Vagina (tissue), 2 donors: ENCODE results near the gene IFNAR2. TPM values are rescaled to one million over a fixed set of nuclear protein-coding genes. Genes with fewer than 3 reads are reported as not detected.

Experiments
- DNase-seq, 2 donors: peaks; one replicate each; pipeline ENCODE4 v3.0.0-alpha.2; 2017; ENCODE audit errors: extremely low spot score in 2 of 2
- H3K27ac ChIP-seq: fragments of 200-600 bp; sonication (generic); one replicate; pipeline ENCODE4 v1.5.1; 2019
- H3K27me3 ChIP-seq: fragments of 200-600 bp; sonication (generic); one replicate; pipeline ENCODE4 v1.5.1; 2019
- H3K36me3 ChIP-seq, 2 donors: fragments of 200-600 bp; sonication (generic); one replicate each; pipeline ENCODE4 v1.5.1; 2017 to 2019
- H3K4me1 ChIP-seq: fragments of 200-600 bp; sonication (generic); one replicate; pipeline ENCODE4 v1.5.1; 2019
- H3K4me3 ChIP-seq, 2 donors: fragments of 200-600 bp; sonication (generic); 1 replicate in 1 of 2; 2 replicates in 1 of 2; pipeline ENCODE4 v1.5.1; 2016 to 2019
- H3K9me3 ChIP-seq: fragments of 200-600 bp; sonication (generic); one replicate; pipeline ENCODE4 v1.5.1; 2019
- CTCF ChIP-seq, 3 experiments: fragments of 450-650 bp in 2 of 3; fragments of 200-600 bp in 1 of 3; sonication (generic) in 1 of 3; IDR thresholded peaks; one replicate each; pipeline ENCODE4 v1.5.1; 2017 to 2019; ENCODE audit warnings: antibody characterized with exemption in 3 of 3, mild to moderate bottlenecking in 2 of 3, moderate library complexity in 2 of 3
- POLR2A ChIP-seq, 2 donors: fragments of 450-650 bp; IDR thresholded peaks; one replicate each; pipeline ENCODE4 v1.6.1; 2017; ENCODE audit warnings: antibody characterized with exemption in 2 of 2, mild to moderate bottlenecking in 2 of 2, moderate library complexity in 2 of 2
- POLR2AphosphoS5 ChIP-seq, 2 donors: sonication (generic); formaldehyde crosslinking; IDR thresholded peaks; one replicate each; pipeline ENCODE4 v1.9.0; 2017; ENCODE audit warnings: antibody characterized with exemption in 2 of 2, mild to moderate bottlenecking in 2 of 2, low read depth in 1 of 2; ENCODE audit not compliant: insufficient read depth in 1 of 2
- intact Hi-C: fragments of 100-400 bp; cut with DNase I; formaldehyde crosslinking; loops from one replicate; pipeline ENCODE4 v1.15.1; 2023
- total RNA-seq: library from RNA; depleted of rRNA; stranded (reverse); fragments of >200 nt; gene quantifications from one replicate; pipeline ENCODE4 v1.2.3, GENCODE V29; 2016

IFNAR2 gene
- total RNA-seq, 1 donor from 2014 or later = 9.3 TPM

- peaks cover 7% of the 10 kb centered on the region for H3K4me1 ChIP-seq
- no peak overlapping the region for H3K4me3 ChIP-seq
- no peak overlapping the region for H3K27ac ChIP-seq
- no peaks in the 10 kb centered on the region for H3K27me3 ChIP-seq
- TF ChIP-seq POLR2A (IDR thresholded peaks at IDR 0.05) (no peak), CTCF (IDR thresholded peaks at IDR 0.05) (no peak), POLR2AphosphoS5 (IDR thresholded peaks at IDR 0.05; ENCODE audit: insufficient read depth in 1 of 2, low read depth in 1 of 2) (no peak)
- H3K9me3 ChIP-seq = no peaks in the 10 kb centered on the region
- no peaks in the 10 kb centered on the region for H3K36me3 ChIP-seq
- intact Hi-C loops = loop anchor here (10.0 kb wide), 1 partner anchor 239 kb away; no protein-coding TSS in a partner anchor
- no peak for DNase-seq
Measured at GRCh38 chr21:33205476-33205875, 24.3 kb upstream of the IFNAR2 start.

- TF ChIP-seq CTCF (IDR thresholded peaks at IDR 0.05) = no peak
- TF ChIP-seq POLR2AphosphoS5 (IDR thresholded peaks at IDR 0.05; ENCODE audit: insufficient read depth in 1 of 2, low read depth in 1 of 2) = no peak
- TF ChIP-seq POLR2A (IDR thresholded peaks at IDR 0.05) = no peak
- H3K4me1 ChIP-seq = peaks cover 10% of the 10 kb centered on the region
Measured at GRCh38 chr21:33206771-33207281, 22.9 kb upstream of the IFNAR2 start.

GRCh38 chr21:33207449-33208149 lies 22.1 kb upstream of the IFNAR2 start:
- no peak for DNase-seq
- Histone ChIP-seq H3K4me3 (no peak overlapping the region), H3K4me1 (peaks cover 17% of the 10 kb centered on the region), H3K36me3 (no peaks in the 10 kb centered on the region), H3K9me3 (no peaks in the 10 kb centered on the region), H3K27ac (no peak overlapping the region), H3K27me3 (no peaks in the 10 kb centered on the region)
- TF ChIP-seq POLR2A (IDR thresholded peaks at IDR 0.05) = no peak
- TF ChIP-seq POLR2AphosphoS5 (IDR thresholded peaks at IDR 0.05; ENCODE audit: insufficient read depth in 1 of 2, low read depth in 1 of 2) = no peak
- TF ChIP-seq CTCF (IDR thresholded peaks at IDR 0.05) = no peak
- intact Hi-C loops = loop anchor here (10.0 kb wide), 1 partner anchor 237 kb away; no protein-coding TSS in a partner anchor

More at GRCh38 chr21:33206771-33207281, 22.9 kb upstream of the IFNAR2 start:
- Histone ChIP-seq H3K9me3 (no peaks in the 10 kb centered on the region), H3K27ac (no peak overlapping the region), H3K27me3 (no peaks in the 10 kb centered on the region), H3K4me3 (no peak overlapping the region), H3K36me3 (no peaks in the 10 kb centered on the region)
- intact Hi-C loops = loop anchor here (10.0 kb wide), 1 partner anchor 238 kb away; no protein-coding TSS in a partner anchor
- no peak for DNase-seq

GRCh38 chr21:33208534-33208933 lies 21.2 kb upstream of the IFNAR2 start:
- TF ChIP-seq POLR2AphosphoS5 (IDR thresholded peaks at IDR 0.05; ENCODE audit: insufficient read depth in 1 of 2, low read depth in 1 of 2) (no peak), POLR2A (IDR thresholded peaks at IDR 0.05) (no peak), CTCF (IDR thresholded peaks at IDR 0.05) (no peak)
- no peaks in the 10 kb centered on the region for H3K27me3 ChIP-seq
- DNase-seq = no peak
- intact Hi-C loops = loop anchor here (10.0 kb wide), 1 partner anchor 236 kb away; no protein-coding TSS in a partner anchor
- H3K4me3 ChIP-seq = no peak overlapping the region
- H3K27ac ChIP-seq = no peak overlapping the region
- H3K4me1 ChIP-seq = peaks cover 16% of the 10 kb centered on the region
- H3K9me3 ChIP-seq = no peaks in the 10 kb centered on the region
- H3K36me3 ChIP-seq = no peaks in the 10 kb centered on the region

GRCh38 chr21:33211305-33211704 lies 18.4 kb upstream of the IFNAR2 start:
- H3K4me3 ChIP-seq = no peak overlapping the region
- TF ChIP-seq CTCF (IDR thresholded peaks at IDR 0.05) (no peak), POLR2A (IDR thresholded peaks at IDR 0.05) (no peak), POLR2AphosphoS5 (IDR thresholded peaks at IDR 0.05; ENCODE audit: insufficient read depth in 1 of 2, low read depth in 1 of 2) (no peak)
- intact Hi-C loops = no loop called here
- no peaks in the 10 kb centered on the region for H3K9me3 ChIP-seq
- no peaks in the 10 kb centered on the region for H3K36me3 ChIP-seq
- no peaks in the 10 kb centered on the region for H3K27me3 ChIP-seq
- peaks cover 10% of the 10 kb centered on the region for H3K4me1 ChIP-seq
- no peak for DNase-seq
- no peak overlapping the region for H3K27ac ChIP-seq
